ENCODE measurements around the gene NAPB.

Gene NAPB

DNA sequence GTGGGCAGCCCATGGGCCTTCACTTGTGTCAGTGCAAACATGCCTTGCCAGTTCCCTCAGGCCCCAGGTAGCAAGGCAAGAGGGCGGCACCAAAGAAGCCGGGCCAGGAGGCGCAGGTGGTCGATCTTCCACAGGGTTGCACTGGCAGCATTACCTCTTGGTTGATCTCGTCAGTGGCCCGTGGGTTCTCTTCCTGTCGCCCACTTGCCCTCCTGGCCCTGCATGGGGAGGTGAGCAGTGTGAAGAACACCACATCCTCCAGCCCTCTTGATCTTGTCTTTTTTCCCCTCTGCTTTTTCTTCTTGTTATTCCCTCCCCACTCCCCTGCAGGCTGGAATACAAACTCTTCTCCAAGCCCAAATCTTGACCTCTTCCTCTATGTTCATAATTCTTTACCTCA, 34.4 kb upstream of the NAPB start:
- Histone ChIP-seq H3K9me3 (no peaks in the 10 kb centered on the region), H3K27me3 (no peaks in the 10 kb centered on the region), H3K4me1 (no peaks in the 10 kb centered on the region), H3K36me3 (no peaks in the 10 kb centered on the region), H3K4me3 (ENCODE audit: low read depth, low read length) (no peak overlapping the region)
- DNase-seq = no peak
- TF ChIP-seq, protein P1, sequence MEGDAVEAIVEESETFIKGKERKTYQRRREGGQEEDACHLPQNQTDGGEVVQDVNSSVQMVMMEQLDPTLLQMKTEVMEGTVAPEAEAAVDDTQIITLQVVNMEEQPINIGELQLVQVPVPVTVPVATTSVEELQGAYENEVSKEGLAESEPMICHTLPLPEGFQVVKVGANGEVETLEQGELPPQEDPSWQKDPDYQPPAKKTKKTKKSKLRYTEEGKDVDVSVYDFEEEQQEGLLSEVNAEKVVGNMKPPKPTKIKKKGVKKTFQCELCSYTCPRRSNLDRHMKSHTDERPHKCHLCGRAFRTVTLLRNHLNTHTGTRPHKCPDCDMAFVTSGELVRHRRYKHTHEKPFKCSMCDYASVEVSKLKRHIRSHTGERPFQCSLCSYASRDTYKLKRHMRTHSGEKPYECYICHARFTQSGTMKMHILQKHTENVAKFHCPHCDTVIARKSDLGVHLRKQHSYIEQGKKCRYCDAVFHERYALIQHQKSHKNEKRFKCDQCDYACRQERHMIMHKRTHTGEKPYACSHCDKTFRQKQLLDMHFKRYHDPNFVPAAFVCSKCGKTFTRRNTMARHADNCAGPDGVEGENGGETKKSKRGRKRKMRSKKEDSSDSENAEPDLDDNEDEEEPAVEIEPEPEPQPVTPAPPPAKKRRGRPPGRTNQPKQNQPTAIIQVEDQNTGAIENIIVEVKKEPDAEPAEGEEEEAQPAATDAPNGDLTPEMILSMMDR (IDR thresholded peaks at IDR 0.05; ENCODE audit: low read depth, low read length) = no peak

DNA sequence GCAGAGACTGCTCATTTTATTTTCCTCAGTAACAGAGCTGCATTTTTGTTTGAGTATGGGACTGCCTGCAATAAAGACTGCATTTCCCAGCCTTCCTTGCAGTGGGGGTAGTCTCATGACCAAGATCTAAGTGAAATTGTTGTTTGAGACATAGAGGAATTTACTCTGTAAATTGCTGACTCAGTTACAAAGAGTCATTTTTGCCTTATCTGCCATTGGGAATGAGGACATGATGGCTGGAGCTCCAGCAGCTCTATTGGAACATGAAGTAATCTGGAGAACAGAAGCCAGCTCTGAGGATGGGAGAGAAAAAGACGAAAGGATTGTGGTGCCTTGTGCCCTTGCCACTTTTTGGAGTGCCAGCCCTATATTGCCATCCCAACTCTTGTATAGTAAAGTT, 33.5 kb upstream of the NAPB start:
- no peak for DNase-seq
- Histone ChIP-seq H3K4me3 (ENCODE audit: low read depth, low read length) (no peak overlapping the region), H3K27me3 (no peaks in the 10 kb centered on the region), H3K36me3 (no peaks in the 10 kb centered on the region), H3K4me1 (no peaks in the 10 kb centered on the region), H3K9me3 (no peaks in the 10 kb centered on the region)
- TF ChIP-seq, protein P1 (IDR thresholded peaks at IDR 0.05; ENCODE audit: low read depth, low read length) = no peak

DNA sequence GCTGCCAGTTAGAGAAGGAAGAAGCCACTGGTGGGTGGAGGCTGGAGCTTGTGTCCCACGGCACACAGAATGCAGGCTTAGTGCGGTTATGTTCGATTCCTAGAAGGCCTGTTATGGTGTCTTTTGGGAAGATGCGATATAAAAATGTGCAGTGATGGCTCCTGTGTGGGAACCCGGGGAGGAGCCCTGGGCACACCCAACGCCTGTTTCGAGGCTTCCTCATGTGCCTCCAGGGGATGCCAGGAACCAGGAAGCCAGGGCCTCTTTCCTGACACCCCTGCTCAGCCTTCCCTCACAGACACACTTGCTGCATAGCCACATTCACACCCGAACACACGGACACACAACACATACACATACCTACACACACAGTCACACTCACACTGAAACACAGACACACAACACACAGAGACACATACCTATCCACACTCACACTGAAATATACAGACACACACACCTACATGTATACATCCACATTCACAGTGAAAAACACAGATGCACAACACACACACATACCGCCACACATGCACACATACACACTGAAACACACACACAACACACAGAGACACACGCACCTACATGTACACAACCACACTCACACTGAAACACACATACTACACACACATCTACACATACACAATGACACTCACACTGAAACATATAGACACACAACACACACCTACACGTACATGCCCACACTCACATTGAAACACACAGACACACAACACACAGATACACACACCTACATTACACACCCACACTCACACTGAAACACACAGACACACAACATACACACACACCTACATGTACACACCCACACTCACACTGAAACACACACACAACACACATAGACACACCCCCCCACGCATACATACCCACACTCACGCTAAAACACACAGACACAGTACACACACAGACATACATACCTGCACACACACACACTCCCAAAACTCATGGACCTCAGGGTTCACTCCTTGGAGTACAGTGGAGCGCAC, 32.6 kb upstream of the NAPB start:
- no peak overlapping the region for H3K4me3 ChIP-seq (ENCODE audit: low read depth, low read length)
- no peaks in the 10 kb centered on the region for H3K4me1 ChIP-seq
- no peak for DNase-seq
- H3K27me3 ChIP-seq = no peaks in the 10 kb centered on the region
- H3K36me3 ChIP-seq = no peaks in the 10 kb centered on the region
- TF ChIP-seq, protein P1 (IDR thresholded peaks at IDR 0.05; ENCODE audit: low read depth, low read length) = no peak
- H3K9me3 ChIP-seq = no peaks in the 10 kb centered on the region

DNA sequence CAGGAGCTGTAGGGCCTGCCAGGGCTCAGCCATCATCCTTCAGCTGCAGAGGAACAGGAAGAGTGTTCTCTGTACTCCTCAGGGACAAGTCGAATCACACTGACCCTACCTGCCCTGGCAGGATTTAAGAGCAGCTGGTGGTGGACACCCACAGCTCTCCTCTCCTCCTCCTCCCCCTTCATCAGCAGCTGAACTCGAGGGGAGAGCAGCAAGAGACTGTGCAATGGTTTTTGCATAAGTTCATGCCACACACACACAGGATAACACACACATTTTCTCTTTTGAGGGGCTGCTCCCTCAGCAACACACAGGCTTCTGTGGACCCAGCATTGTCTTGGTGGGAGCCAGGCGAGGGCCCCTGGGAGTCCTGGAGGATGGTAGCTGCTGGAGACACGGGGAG, 31.5 kb upstream of the NAPB start, which contains the start of gene CST11:
CST11 (minus strand) TSS at position 101 of the 400 bp plus-strand sequence; CDS start at position 36, 65 bp downstream.
- Histone ChIP-seq H3K27me3 (no peaks in the 10 kb centered on the region), H3K4me3 (ENCODE audit: low read depth, low read length) (no peak within 1 kb of the TSS), H3K4me1 (no peaks in the 10 kb centered on the region), H3K9me3 (no peaks in the 10 kb centered on the region), H3K36me3 (no peaks in the 10 kb centered on the region)
- DNase-seq = no peak
- TF ChIP-seq, protein P1 (IDR thresholded peaks at IDR 0.05; ENCODE audit: low read depth, low read length) = no peak

DNA sequence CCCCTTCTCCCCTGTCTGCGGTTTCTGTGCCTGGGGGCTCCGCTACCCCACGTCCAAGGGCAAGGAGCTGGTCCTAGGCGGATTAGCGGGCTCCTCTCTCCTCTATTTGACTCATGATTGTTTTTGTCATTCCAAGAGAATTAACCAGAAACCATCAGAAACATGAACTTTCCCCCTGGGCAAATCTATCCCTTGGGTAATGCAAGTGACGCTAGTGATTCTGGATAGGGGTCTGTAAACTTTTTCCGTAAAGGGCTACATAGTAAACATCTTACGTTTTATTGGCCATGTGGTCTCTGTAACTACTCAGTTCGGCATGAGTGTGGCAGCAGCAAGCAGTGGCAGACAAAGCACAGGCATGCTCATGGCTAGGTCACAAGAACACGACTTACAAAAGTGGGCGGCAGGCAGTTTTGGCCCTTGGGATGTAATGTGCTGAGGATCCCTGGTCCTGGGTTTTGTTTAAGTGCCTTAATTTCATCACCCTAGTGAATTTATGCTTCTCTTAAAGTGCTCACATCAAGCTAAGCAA, 30.7 kb upstream of the NAPB start:
- TF ChIP-seq, protein P1 (IDR thresholded peaks at IDR 0.05; ENCODE audit: low read depth, low read length) = no peak
- H3K4me3 ChIP-seq (ENCODE audit: low read depth, low read length) = no peak overlapping the region
- no peaks in the 10 kb centered on the region for H3K4me1 ChIP-seq
- H3K9me3 ChIP-seq = no peaks in the 10 kb centered on the region
- no peak for DNase-seq
- no peaks in the 10 kb centered on the region for H3K27me3 ChIP-seq
- no peaks in the 10 kb centered on the region for H3K36me3 ChIP-seq

DNA sequence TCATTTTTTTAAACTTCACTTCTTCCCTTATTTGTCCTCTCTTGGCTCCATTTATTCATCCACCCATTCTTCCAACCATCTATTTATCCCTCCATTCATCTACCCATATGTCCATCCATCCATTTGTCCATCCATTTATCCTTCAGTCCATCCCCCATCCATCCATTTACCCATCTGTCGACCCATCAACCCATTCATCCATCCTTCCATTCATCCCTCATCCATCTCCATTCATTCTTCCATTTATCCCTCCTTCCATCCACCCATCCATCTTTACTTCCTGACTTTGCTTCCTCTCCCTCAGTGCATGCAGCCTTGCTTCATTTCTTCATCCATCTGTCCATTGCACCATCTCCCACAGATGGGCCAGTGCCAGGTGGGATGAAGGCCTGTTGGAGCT, 29.6 kb upstream of the NAPB start:
- TF ChIP-seq, protein P1 (IDR thresholded peaks at IDR 0.05; ENCODE audit: low read depth, low read length) = no peak
- no peak for DNase-seq

More for the DNA sequence above, 29.6 kb upstream of the NAPB start:
- Histone ChIP-seq H3K36me3 (no peaks in the 10 kb centered on the region), H3K27me3 (no peaks in the 10 kb centered on the region), H3K4me3 (ENCODE audit: low read depth, low read length) (no peak overlapping the region), H3K4me1 (no peaks in the 10 kb centered on the region), H3K9me3 (no peaks in the 10 kb centered on the region)

Measured in BE2C (cell line).